Left ventricle myocardium inferior (tissue), 1 donor: ENCODE results near the gene NCKAP5L. TPM values are rescaled to one million over a fixed set of nuclear protein-coding genes. Genes with fewer than 3 reads are reported as not detected.
"Not testable (repeated sequence)": the region's sequence is repeated elsewhere in the genome, so short reads cannot be mapped to it uniquely, and the experiment has no call there.

Experiments used
- DNase-seq: peaks from one replicate; pipeline ENCODE4 v3.0.0-alpha.2; 2020
- H3K27ac ChIP-seq: fragments of 200-600 bp; replicated peaks from 2 replicates; pipeline ENCODE4 v1.8.0; 2021
- H3K27me3 ChIP-seq: fragments of 200-600 bp; 2 replicates; pipeline ENCODE4 v1.8.0; 2021; ENCODE audit warnings: low read depth
- H3K36me3 ChIP-seq: fragments of 200-600 bp; 2 replicates; pipeline ENCODE4 v1.8.0; 2021
- H3K4me1 ChIP-seq: fragments of 200-600 bp; 2 replicates; pipeline ENCODE4 v1.8.0; 2021
- H3K4me3 ChIP-seq: fragments of 200-600 bp; 2 replicates; pipeline ENCODE4 v1.8.0; 2021; ENCODE audit warnings: mild to moderate bottlenecking, moderate library complexity
- H3K9me3 ChIP-seq: fragments of 200-600 bp; replicated peaks from 2 replicates; pipeline ENCODE4 v1.8.0; 2021
- intact Hi-C: fragments of 100-400 bp; cut with micrococcal nuclease; formaldehyde crosslinking; loops from one replicate; pipeline ENCODE4 v1.11.0; 2022
- total RNA-seq: library from RNA; stranded (reverse); fragmentation: NEBNext Ultra II Directional; extraction: Animal tissue kit (Norgen Biotek cat#: 25700); gene quantifications from one replicate; pipeline ENCODE4 v1.2.1, GENCODE V29; 2021
- TF ChIP-seq, protein P1 (sequence below): fragments of 200-600 bp; IDR thresholded peaks from 2 replicates; pipeline ENCODE4 v1.8.0; 2021; ENCODE audit warnings: antibody characterized with exemption, mild to moderate bottlenecking, borderline replicate concordance
- donor health status: DM: no; HTN: yes; CAD: no; lungs with severe emphysema.

The NCKAP5L gene
- total RNA-seq, 1 donor from 2014 or later = 25.5 TPM

DNA sequence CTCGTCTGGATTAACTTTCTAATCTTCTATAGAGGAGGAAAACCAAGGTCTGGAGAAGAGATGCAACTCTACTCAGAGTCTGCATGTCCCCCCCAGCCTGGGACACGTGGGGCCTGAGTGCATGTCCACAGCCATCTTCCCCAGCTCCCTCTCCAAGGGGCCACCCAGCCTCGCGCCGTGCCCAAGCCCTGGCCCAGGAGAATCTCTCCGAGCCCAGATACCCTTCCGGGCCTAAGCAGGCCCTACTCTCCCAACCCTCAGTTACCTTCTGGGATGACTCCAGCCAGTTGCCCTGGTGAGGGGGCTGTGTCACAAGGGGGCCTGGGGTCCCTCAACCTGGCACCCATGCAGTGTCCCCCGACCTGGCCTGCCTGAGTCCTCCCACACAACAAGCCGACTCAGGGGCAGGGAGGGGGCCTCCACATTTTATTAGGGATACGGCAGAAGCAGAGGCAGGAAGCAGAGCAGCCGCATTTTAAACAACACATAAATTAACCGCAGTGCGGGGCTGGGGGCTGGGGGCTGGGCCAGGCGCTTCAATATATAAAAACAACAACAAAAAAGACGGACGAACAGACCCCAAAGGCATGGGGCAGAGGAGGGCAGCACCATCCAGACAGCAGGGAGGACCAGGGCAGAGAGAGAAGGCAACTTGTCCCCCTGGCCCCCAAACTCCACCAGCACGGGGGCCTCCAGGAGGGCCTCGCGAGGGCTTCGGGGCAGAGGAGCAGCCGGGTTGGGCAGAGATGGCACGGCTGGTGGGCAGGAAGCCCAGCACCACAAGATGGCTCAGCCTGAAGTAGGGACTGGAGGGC, 37.3 kb downstream of the NCKAP5L start:
- no peaks in the 10 kb centered on the region for H3K27me3 ChIP-seq
- TF ChIP-seq, protein P1, sequence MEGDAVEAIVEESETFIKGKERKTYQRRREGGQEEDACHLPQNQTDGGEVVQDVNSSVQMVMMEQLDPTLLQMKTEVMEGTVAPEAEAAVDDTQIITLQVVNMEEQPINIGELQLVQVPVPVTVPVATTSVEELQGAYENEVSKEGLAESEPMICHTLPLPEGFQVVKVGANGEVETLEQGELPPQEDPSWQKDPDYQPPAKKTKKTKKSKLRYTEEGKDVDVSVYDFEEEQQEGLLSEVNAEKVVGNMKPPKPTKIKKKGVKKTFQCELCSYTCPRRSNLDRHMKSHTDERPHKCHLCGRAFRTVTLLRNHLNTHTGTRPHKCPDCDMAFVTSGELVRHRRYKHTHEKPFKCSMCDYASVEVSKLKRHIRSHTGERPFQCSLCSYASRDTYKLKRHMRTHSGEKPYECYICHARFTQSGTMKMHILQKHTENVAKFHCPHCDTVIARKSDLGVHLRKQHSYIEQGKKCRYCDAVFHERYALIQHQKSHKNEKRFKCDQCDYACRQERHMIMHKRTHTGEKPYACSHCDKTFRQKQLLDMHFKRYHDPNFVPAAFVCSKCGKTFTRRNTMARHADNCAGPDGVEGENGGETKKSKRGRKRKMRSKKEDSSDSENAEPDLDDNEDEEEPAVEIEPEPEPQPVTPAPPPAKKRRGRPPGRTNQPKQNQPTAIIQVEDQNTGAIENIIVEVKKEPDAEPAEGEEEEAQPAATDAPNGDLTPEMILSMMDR = no peak
- intact Hi-C loops = no loop called here
- no peak overlapping the region for H3K27ac ChIP-seq
- no peaks in the 10 kb centered on the region for H3K4me1 ChIP-seq
- no peak for DNase-seq
- peaks cover 69% of the 10 kb centered on the region for H3K36me3 ChIP-seq
- H3K9me3 ChIP-seq = peaks cover 5% of the 10 kb centered on the region
- H3K4me3 ChIP-seq = no peak overlapping the region

DNA sequence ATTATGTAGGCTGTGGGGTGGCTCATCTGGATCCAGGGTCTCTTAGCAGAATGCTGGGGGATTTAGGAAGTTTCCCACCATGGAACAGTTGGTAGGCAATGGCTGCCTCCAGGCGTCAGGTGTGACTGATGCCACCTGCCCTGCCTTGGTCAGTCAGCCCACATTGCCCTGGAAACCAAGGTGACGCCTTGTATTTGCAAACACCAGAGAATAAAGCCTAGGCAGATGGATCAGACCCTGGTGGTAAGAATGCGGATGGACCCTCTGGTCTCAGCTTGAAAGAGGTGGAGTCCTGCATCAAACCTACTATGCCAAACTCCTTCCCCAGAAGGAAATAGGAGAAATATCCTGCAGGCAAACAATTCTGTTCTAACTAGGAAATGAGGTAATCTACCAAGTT, 38.2 kb downstream of the NCKAP5L start:
- intact Hi-C loops = no loop called here
- Histone ChIP-seq H3K36me3 (peaks cover 59% of the 10 kb centered on the region), H3K27ac (no peak overlapping the region), H3K27me3 (no peaks in the 10 kb centered on the region), H3K9me3 (peaks cover 5% of the 10 kb centered on the region), H3K4me3 (no peak overlapping the region), H3K4me1 (peaks cover under 1% of the 10 kb centered on the region)
- DNase-seq = no peak
- TF ChIP-seq, protein P1 = no peak

DNA sequence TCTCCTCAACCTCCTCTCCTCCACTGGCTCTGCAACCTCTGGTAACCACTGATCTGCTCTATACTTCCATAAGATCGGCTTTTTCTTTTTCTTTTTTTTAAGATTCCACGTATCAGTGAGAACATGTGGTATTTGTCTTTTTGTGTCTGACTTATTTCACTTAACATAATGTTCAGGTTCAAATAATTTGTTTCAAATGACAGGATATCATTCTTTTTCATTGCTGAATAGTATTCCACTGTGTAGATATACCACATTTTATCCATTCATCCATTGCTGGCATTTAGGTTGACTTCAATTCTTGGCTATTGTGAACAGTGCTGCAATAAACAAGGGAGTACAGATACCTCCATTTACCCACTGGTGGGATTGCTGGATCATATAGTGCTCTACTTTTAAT, 40.5 kb downstream of the NCKAP5L start:
- Histone ChIP-seq H3K9me3 (peaks cover 5% of the 10 kb centered on the region), H3K36me3 (peaks cover 41% of the 10 kb centered on the region), H3K4me1 (peaks cover 19% of the 10 kb centered on the region), H3K4me3 (no peak overlapping the region), H3K27ac (no peak overlapping the region), H3K27me3 (no peaks in the 10 kb centered on the region)
- no peak for DNase-seq
- intact Hi-C loops = no loop called here
- TF ChIP-seq, protein P1 = no peak

DNA sequence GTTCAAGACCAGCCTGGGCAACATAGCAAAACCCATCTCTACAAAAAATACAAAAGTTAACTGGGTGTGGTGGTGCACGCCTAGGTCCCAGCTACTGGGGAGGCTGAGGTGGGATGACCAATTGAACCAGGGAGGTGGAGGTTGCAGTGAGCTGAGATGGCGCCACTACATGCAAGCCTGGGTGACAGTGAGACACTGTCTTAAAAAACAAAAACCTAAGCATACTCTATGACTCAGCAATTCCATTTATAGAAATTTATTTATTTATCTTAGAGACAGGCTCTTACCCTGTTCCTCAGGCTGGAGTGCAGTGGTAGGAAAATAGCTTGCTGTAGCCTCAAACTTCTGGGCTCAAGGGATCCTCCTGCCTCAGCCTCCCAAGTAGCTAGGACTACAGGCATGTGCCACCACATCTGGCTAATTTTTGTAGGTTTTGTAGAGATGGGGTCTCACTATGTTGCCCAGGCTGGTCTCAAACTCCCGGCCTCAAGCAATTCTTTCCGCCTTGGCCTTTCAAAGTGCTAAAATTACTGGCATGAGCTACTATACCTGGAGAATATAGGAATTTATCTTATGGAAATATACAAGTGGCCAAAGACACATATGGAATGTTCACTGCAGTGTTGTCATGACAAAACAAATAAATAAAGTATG, 43.3 kb downstream of the NCKAP5L start:
- intact Hi-C loops = no loop called here
- TF ChIP-seq, protein P1 = no peak
- Histone ChIP-seq H3K9me3 (peaks cover 5% of the 10 kb centered on the region), H3K27ac (no peak overlapping the region), H3K4me1 (peaks cover 19% of the 10 kb centered on the region), H3K27me3 (no peaks in the 10 kb centered on the region), H3K4me3 (no peak overlapping the region), H3K36me3 (peaks cover 15% of the 10 kb centered on the region)
- DNase-seq = no peak

DNA sequence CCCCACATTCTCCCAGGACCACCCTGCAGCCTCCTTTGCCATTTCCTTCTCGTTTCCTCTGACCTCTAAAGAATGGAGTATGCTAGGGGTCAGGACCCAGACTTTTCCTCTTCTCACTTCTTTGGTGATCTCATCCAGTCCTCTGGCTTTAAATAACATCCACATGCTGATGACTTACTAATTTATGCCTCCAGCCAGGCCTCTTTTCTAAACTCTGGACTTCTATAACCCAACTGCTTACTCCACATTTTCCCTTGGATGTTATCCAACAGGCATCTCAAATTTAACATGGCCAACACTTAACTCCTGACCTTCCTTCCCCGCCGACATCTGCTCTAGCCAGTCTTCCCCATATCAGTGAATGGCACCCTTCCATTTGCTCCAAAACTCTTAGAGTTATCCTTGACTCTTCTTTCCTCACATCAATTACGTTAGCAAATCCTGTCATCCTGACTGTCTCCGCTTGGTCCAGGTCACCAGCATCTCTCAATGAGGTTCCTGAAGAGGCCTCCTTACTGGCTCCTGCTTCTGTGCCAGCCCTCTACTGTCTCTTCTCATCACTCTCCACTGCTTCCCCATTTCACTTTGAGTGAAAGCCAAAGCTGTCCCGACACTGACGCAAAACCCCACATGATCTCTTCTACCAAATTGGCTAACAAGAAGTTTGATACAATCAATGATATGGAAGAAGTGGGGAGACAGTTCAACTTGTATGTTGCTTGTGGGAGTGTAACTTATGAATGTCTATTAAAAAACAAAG, 44.1 kb downstream of the NCKAP5L start:
- Histone ChIP-seq H3K27me3 (no peaks in the 10 kb centered on the region), H3K9me3 (peaks cover 5% of the 10 kb centered on the region), H3K36me3 (peaks cover 7% of the 10 kb centered on the region), H3K27ac (peak overlapping the region; percentile 39), H3K4me3 (no peak overlapping the region), H3K4me1 (peaks cover 19% of the 10 kb centered on the region)
- intact Hi-C loops = no loop called here
- TF ChIP-seq, protein P1 = no peak
- DNase-seq = no peak

DNA sequence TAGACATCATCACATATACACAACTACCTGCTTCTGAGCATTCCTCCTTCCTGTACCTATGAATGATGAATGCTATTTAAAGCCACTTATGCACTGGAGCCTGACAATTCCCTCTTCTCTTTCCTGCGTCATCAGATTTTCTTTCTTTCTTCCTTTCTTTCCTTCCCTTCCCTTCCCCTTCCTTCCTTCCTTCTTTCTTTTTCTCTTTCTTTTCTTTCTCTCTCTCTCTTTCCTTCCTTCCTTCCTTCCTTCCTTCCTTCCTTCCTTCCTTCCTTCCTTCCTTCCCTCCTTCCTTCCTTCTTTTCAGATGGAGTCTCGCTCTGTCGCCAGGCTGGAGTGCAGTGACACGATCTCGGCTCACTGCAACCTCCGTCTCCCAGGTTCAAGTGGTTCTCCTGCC, 47.3 kb downstream of the NCKAP5L start:
- DNase-seq, H3K9me3 ChIP-seq, H3K27ac ChIP-seq, H3K27me3 ChIP-seq, intact Hi-C loops, H3K4me3 ChIP-seq, H3K36me3 ChIP-seq: not testable (repeated sequence)
- peaks cover 28% of the 10 kb centered on the region for H3K4me1 ChIP-seq
